Measurements from ENCODE around the gene PLB1.

PLB1 gene

DNA sequence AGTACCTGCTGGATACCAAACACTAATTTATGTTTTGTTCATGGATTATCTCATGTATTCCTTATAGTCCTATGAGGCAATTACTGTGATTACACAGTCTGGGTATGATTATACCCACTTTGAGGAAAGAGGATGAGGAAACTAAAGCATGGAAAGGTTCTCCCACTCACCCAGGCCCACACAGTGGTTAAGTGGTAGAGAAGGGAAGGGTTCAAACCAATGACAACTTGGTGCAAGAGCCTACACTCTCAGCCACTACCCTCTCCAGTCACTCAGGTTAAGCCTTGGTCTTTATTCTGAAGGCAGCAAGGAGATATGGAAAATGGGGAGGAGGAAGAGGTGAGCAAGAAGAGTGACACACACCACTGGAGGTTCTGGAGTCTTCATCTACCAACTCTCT, 191.3 kb downstream of the PLB1 start:
- TF ChIP-seq, protein P1, sequence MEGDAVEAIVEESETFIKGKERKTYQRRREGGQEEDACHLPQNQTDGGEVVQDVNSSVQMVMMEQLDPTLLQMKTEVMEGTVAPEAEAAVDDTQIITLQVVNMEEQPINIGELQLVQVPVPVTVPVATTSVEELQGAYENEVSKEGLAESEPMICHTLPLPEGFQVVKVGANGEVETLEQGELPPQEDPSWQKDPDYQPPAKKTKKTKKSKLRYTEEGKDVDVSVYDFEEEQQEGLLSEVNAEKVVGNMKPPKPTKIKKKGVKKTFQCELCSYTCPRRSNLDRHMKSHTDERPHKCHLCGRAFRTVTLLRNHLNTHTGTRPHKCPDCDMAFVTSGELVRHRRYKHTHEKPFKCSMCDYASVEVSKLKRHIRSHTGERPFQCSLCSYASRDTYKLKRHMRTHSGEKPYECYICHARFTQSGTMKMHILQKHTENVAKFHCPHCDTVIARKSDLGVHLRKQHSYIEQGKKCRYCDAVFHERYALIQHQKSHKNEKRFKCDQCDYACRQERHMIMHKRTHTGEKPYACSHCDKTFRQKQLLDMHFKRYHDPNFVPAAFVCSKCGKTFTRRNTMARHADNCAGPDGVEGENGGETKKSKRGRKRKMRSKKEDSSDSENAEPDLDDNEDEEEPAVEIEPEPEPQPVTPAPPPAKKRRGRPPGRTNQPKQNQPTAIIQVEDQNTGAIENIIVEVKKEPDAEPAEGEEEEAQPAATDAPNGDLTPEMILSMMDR (IDR thresholded peaks at IDR 0.05): no peak

DNA sequence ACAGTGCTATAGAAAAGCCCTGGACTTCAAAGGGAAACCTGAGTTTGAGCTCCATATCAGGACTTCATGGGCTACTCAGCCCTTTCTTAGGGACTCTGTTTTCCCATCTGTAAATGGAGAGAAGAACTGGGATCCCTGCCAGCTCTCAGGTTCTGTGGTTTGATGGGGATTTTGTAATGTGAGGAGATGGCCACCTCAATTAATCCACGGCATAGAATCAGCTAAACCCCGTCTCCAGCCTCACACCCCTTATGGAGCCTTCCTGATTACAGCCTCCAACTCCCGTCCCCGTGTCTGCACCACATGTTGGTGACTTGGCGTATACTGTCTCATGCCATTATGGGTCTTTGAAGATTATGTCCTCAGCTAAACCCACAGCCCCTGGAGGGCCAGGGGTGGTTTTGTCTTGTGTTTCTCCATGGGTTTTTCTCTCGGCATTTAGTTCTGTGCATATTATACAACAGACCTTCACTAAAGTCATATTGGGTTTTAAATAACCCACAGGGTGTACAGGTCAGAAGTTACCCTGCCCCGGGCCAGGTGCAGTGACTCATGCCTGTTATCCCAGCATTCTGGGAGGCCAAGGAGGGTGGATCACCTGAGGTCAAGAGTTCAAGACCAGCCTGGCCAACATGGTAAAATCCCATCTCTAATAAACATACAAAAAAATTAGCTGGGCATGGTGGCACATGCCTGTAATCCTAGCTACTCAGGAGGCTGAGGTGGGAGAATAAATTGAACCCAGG, 192.0 kb downstream of the PLB1 start:
- TF ChIP-seq, protein P1 (IDR thresholded peaks at IDR 0.05): no peak

- TF ChIP-seq, protein P1 (IDR thresholded peaks at IDR 0.05): no peak
These were observed 193.0 kb downstream of the PLB1 start for GRCh38 chr2:28688818-28689217.

DNA sequence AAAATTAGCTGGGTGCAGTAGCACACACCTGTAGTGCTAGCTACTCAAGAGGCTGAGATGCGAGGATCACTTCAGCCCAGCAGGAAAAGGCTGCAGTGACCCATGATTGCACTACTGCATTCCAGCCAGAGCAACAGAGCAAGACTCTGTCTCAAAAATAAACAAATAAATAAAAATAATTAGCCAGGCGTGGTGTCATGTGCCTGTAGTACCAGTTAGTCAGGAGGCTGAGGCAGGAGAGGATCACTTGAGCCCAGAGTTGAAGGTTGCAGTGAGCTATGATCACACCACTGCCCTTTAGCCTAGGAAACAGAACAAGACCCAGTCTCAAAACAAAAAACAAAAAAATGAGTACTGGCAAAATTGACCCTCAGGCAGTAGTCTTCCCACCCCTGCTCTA, 193.9 kb downstream of the PLB1 start:
- TF ChIP-seq, protein P1 (IDR thresholded peaks at IDR 0.05): no peak

DNA sequence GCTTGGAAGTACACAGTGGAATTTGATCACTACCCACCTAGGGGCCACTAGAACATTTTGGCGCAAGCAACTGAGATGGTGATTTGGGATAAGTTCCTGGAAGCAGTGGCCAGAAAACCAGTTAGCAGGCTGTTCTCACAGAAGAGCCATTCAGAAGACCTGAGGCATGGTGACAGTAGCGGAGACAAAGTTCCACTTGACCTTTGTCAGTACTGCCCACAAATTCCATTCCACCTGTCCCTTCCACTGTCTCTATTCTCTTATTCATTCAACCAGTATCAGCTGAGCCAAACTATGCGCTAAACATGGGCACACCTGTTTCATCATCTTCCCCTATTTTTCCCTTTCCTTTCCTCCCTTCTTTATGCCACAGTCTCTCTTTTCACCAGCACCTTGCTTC, 196.6 kb downstream of the PLB1 start:
- TF ChIP-seq, protein P1 (IDR thresholded peaks at IDR 0.05): no peak

DNA sequence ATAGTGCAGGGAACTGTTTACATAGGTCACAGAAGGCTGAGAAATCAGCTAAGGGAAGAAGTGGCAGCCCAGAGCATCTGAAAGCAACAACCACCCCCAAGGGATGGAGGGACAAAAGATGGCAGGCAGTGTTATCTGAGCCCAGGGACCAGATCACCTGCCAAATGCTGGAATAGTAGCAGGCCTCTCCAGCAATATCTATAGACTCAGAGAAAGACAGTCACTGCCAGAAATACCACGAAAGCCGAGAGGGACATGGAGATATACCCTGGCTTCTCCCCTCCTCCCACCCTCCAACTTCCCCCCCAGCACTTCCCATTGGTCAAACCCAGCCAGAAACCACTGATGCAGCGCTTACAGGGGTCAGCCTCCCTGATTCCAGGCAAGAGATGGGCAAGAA, 197.4 kb downstream of the PLB1 start:
- TF ChIP-seq, protein P1 (IDR thresholded peaks at IDR 0.05): no peak

Data from LNCAP (cell line).